NCI-H2227 treated with DMSO at 0.1 percent for 48 hours (cell line): ENCODE data around the gene S100B.

Source experiments
- DNase-seq: peaks from one replicate; lab custom pipeline; 2025; lab: John Stamatoyannopoulos, UW

The S100B gene

GRCh38 chr21:46560568-46561444 is 44.1 kb downstream of the S100B start:
- no peak for DNase-seq

GRCh38 chr21:46559291-46559983 is 45.4 kb downstream of the S100B start:
- no peak for DNase-seq

- DNase-seq = no peak
Measured at GRCh38 chr21:46557919-46558392, 46.9 kb downstream of the S100B start.

GRCh38 chr21:46557469-46557868 is 47.4 kb downstream of the S100B start:
- no peak for DNase-seq

- no peak for DNase-seq
Measured at GRCh38 chr21:46556802-46557201, 48.1 kb downstream of the S100B start.

- no peak for DNase-seq
Measured at GRCh38 chr21:46555678-46556077, 49.2 kb downstream of the S100B start.

GRCh38 chr21:46555225-46555617 is 49.7 kb downstream of the S100B start:
- DNase-seq = no peak

- DNase-seq = no peak
Measured at GRCh38 chr21:46554431-46555224, 50.3 kb downstream of the S100B start.

- no peak for DNase-seq
Measured at GRCh38 chr21:46553993-46554392, 50.9 kb downstream of the S100B start.

- DNase-seq = no peak
Measured at GRCh38 chr21:46552865-46553379, 52.0 kb downstream of the S100B start.

- no peak for DNase-seq
Measured at GRCh38 chr21:46552274-46552673, 52.6 kb downstream of the S100B start.

GRCh38 chr21:46551636-46552241 is 53.1 kb downstream of the S100B start:
- DNase-seq = no peak

- DNase-seq = no peak
Measured at GRCh38 chr21:46550116-46550941, 54.6 kb downstream of the S100B start.

GRCh38 chr21:46549650-46550049 is 55.2 kb downstream of the S100B start:
- DNase-seq = no peak
